SK-N-SH treated with all-trans-retinoic acid at 6 μM for 48 hours (cell line): ENCODE results near the gene AOPEP.

Experiments used
- BACH2 ChIP-seq: fragments of 250-450 bp; sonication (Bioruptor Pico); IDR thresholded peaks from 2 replicates; pipeline ENCODE4 v1.9.0; 2021; ENCODE audit warnings: mild to moderate bottlenecking, borderline replicate concordance
- CSDC2 ChIP-seq: fragments of 250-450 bp; sonication (Bioruptor Pico); IDR thresholded peaks from 2 replicates; pipeline ENCODE4 v1.5.0; 2020; ENCODE audit warnings: mild to moderate bottlenecking, moderate library complexity
- GLIS3 ChIP-seq: fragments of 250-450 bp; sonication (Bioruptor Pico); IDR thresholded peaks from 2 replicates; pipeline ENCODE4 v1.5.0; 2020; ENCODE audit warnings: mild to moderate bottlenecking, moderate library complexity
- ISL1 ChIP-seq: fragments of 250-450 bp; sonication (Bioruptor Pico); IDR thresholded peaks from 2 replicates; pipeline ENCODE4 v2.1.2; 2022; ENCODE audit warnings: mild to moderate bottlenecking, moderate library complexity
- PPARA ChIP-seq: fragments of 250-450 bp; sonication (Bioruptor Pico); IDR thresholded peaks from 2 replicates; pipeline ENCODE4 v1.5.0; 2020; ENCODE audit warnings: mild to moderate bottlenecking, borderline replicate concordance
- TCF4 ChIP-seq: fragments of 250-450 bp; sonication (Bioruptor Pico); IDR thresholded peaks from 2 replicates; pipeline ENCODE4 v1.8.0; 2021; ENCODE audit warnings: mild to moderate bottlenecking, moderate library complexity, borderline replicate concordance
- ZFP3 ChIP-seq: fragments of 250-450 bp; sonication (Bioruptor Pico); IDR thresholded peaks from 2 replicates; pipeline ENCODE4 v1.5.0; 2020; ENCODE audit warnings: mild to moderate bottlenecking, moderate library complexity
- ZFP30 ChIP-seq: fragments of 450-650 bp; formaldehyde crosslinking; IDR thresholded peaks from 2 replicates; pipeline ENCODE4 v1.5.0; 2022; ENCODE audit warnings: mild to moderate bottlenecking, moderate library complexity
- ZNF565 ChIP-seq: fragments of 450-650 bp; formaldehyde crosslinking; conservative IDR thresholded peaks from 2 replicates; pipeline ENCODE4 v1.5.0; 2020; ENCODE audit warnings: low read depth, mild to moderate bottlenecking, moderate library complexity
- ZNF70 ChIP-seq: fragments of 450-650 bp; formaldehyde crosslinking; IDR thresholded peaks from 2 replicates; pipeline ENCODE4 v1.5.0; 2020; ENCODE audit warnings: mild to moderate bottlenecking, moderate library complexity
- ZNF8 ChIP-seq: fragments of 450-650 bp; formaldehyde crosslinking; IDR thresholded peaks from 2 replicates; pipeline ENCODE4 v1.5.0; 2020; ENCODE audit warnings: mild to moderate bottlenecking, moderate library complexity
- TF ChIP-seq, protein P1 (sequence below): fragments of 250-450 bp; sonication (Bioruptor Pico); IDR thresholded peaks from 2 replicates; pipeline ENCODE4 v1.8.0; 2020; ENCODE audit warnings: mild to moderate bottlenecking, moderate library complexity, borderline replicate concordance
- TF ChIP-seq, protein P2 (sequence below): fragments of 250-450 bp; sonication (Bioruptor Pico); IDR thresholded peaks from 2 replicates; pipeline ENCODE4 v1.8.0; 2021; ENCODE audit warnings: low read depth, mild to moderate bottlenecking, moderate library complexity, borderline replicate concordance
- TF ChIP-seq, protein P3 (sequence below): fragments of 250-450 bp; sonication (Bioruptor Pico); IDR thresholded peaks from 2 replicates; pipeline ENCODE4 v1.5.0; 2020; ENCODE audit warnings: mild to moderate bottlenecking, moderate library complexity

DNA sequence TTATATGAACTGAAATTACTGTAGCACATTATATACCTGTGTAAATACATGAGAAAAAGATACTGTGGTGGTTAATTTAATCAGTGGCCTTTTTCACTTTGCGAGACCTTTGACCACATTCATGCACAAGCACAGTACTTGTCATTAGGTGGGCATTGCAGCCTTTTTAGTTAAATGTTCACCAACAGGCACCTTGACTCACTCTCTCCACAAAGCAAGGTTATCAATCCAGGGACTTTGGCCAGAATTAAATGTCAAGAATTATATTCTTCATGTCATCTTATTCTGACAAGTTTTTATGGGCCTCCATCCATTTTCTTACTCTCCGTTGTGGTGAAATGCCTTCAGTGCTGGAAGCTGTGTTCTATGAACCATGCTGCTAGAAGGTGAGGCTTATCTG, 72.2 kb downstream of the AOPEP start:
- TF ChIP-seq ZFP3 (no peak), TCF4 (CRISPR knock-in tag) (no peak), ZFP30 (CRISPR knock-in tag) (no peak), ZNF565 (no peak), PPARA (CRISPR knock-in tag) (no peak), BACH2 (CRISPR knock-in tag) (no peak), GLIS3 (CRISPR knock-in tag) (no peak), CSDC2 (CRISPR knock-in tag) (no peak), ZNF70 (CRISPR knock-in tag) (no peak), ISL1 (CRISPR knock-in tag) (no peak), ZNF8 (CRISPR knock-in tag) (no peak)
- TF ChIP-seq, protein P1, sequence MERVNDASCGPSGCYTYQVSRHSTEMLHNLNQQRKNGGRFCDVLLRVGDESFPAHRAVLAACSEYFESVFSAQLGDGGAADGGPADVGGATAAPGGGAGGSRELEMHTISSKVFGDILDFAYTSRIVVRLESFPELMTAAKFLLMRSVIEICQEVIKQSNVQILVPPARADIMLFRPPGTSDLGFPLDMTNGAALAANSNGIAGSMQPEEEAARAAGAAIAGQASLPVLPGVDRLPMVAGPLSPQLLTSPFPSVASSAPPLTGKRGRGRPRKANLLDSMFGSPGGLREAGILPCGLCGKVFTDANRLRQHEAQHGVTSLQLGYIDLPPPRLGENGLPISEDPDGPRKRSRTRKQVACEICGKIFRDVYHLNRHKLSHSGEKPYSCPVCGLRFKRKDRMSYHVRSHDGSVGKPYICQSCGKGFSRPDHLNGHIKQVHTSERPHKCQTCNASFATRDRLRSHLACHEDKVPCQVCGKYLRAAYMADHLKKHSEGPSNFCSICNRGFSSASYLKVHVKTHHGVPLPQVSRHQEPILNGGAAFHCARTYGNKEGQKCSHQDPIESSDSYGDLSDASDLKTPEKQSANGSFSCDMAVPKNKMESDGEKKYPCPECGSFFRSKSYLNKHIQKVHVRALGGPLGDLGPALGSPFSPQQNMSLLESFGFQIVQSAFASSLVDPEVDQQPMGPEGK = no peak
- TF ChIP-seq, protein P2, sequence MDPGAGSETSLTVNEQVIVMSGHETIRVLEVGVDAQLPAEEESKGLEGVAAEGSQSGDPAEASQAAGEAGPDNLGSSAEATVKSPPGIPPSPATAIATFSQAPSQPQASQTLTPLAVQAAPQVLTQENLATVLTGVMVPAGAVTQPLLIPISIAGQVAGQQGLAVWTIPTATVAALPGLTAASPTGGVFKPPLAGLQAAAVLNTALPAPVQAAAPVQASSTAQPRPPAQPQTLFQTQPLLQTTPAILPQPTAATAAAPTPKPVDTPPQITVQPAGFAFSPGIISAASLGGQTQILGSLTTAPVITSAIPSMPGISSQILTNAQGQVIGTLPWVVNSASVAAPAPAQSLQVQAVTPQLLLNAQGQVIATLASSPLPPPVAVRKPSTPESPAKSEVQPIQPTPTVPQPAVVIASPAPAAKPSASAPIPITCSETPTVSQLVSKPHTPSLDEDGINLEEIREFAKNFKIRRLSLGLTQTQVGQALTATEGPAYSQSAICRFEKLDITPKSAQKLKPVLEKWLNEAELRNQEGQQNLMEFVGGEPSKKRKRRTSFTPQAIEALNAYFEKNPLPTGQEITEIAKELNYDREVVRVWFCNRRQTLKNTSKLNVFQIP (CRISPR knock-in tag) = no peak
- TF ChIP-seq, protein P3, sequence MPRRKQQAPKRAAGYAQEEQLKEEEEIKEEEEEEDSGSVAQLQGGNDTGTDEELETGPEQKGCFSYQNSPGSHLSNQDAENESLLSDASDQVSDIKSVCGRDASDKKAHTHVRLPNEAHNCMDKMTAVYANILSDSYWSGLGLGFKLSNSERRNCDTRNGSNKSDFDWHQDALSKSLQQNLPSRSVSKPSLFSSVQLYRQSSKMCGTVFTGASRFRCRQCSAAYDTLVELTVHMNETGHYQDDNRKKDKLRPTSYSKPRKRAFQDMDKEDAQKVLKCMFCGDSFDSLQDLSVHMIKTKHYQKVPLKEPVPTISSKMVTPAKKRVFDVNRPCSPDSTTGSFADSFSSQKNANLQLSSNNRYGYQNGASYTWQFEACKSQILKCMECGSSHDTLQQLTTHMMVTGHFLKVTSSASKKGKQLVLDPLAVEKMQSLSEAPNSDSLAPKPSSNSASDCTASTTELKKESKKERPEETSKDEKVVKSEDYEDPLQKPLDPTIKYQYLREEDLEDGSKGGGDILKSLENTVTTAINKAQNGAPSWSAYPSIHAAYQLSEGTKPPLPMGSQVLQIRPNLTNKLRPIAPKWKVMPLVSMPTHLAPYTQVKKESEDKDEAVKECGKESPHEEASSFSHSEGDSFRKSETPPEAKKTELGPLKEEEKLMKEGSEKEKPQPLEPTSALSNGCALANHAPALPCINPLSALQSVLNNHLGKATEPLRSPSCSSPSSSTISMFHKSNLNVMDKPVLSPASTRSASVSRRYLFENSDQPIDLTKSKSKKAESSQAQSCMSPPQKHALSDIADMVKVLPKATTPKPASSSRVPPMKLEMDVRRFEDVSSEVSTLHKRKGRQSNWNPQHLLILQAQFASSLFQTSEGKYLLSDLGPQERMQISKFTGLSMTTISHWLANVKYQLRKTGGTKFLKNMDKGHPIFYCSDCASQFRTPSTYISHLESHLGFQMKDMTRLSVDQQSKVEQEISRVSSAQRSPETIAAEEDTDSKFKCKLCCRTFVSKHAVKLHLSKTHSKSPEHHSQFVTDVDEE (CRISPR knock-in tag) = no peak
